SK-MEL-5 (cell line): ENCODE measurements around the gene TBXAS1. TPM values are rescaled to one million over a fixed set of nuclear protein-coding genes. Genes with fewer than 3 reads are reported as not detected.

Experiments
- DNase-seq: peaks from one replicate; pipeline ENCODE4 v3.0.0-alpha.2; 2016; ENCODE audit warnings: low read depth, low spot score
- in situ Hi-C: cut with HindIII; loops from 2 replicates; pipeline ENCODE4 v1.10.0; 2016; ENCODE audit warnings: low sequenced_read_pairs, high pct_unique_total_duplicates, low pct_unique_long_range_greater_than_20kb
- total RNA-seq: library from RNA; depleted of rRNA; stranded (reverse); fragments of >200 nt; shearing (Covaris generic); gene quantifications from 2 replicates; pipeline ENCODE4 v1.2.3, GENCODE V29; 2014

TBXAS1 gene
- total RNA-seq, 1 experiment from 2014 or later, result 3.4 TPM

- in situ Hi-C loops, result no loop called here
- no peak for DNase-seq
Measured at GRCh38 chr7:139991911-139992310, 162.8 kb downstream of the TBXAS1 start.

- no peak for DNase-seq
- in situ Hi-C loops, result no loop called here
Measured at GRCh38 chr7:139992353-139993044, 163.4 kb downstream of the TBXAS1 start.

DNA sequence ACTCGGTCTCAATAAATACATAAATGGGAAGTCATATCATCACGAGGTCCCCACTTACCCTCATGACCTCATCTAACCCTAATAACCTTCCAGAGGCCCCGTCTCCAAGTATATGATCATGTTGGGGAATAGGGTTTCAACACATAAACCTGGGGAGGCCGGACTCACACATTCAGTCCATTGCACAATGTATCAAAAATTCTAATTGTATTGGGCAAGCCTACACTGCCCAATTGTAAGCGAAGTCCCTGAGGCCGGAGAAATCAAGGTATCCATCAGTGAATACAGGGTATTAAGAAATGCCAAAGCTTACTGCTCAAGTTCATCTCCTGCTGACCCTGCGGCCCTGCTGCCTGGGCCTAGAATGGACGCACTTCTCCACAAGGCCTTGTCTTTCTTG lies 164.1 kb downstream of the TBXAS1 start:
- in situ Hi-C loops, result no loop called here
- DNase-seq, result no peak

DNA sequence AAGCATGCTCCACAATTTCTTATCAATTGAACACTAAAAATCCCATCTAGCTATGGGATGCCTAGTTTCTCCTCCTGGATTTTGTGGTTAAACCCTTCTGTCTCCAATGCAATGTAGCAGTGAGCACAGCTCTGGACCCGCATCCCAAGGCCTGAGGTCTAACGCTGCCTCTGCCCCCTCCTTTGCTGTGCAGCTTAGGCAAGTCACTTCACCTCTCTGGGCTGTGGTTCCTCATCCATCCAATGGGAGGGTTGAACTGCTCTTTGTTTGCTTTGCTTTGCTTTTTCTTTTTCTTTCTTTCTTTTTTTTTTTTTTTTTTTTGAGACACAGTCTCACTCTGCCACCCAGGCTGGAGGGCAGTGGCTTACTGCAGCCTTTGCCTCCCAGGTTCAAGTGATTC lies 164.5 kb downstream of the TBXAS1 start:
- in situ Hi-C loops, result no loop called here
- no peak for DNase-seq

DNA sequence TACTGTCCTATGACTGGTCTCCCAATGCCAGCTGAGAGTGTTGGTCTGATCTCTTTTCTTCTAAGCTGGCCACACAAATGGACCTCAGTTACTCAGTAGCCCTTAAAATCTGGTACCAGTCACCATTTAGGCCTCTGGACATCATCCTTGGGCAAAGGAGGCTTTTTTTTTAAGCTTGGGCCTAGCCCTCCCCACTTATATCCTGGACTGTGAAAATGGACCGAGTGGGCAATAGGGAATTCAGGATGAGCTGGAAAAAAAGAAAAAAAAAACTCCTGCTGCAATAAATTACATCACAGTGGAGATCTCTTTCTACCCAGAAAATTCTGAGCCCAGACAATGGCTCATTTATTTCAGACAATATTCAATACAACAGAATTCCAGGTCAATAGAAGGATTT lies 165.3 kb downstream of the TBXAS1 start:
- in situ Hi-C loops, result no loop called here
- no peak for DNase-seq

GRCh38 chr7:139995017-139995915 lies 166.2 kb downstream of the TBXAS1 start:
- in situ Hi-C loops, result no loop called here
- DNase-seq, result no peak

DNA sequence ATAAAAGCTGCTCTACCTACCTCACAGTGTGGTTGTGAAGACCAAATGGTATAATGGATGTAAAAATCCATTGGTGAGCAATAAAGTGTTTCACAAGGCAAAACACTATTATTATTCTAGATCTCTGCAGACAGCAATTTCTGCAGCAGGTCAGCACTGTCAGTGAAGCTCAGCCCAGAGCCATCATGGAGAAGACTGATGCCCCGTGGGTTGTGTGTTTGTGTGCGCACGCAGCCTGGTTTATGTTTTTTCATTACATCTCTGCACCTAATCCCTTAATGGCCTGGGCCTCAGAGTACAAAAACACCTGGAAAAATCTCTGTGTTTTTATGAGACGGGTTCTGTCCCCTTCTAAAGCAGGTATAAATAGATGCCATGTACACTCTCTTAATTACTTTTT lies 169.5 kb downstream of the TBXAS1 start:
- in situ Hi-C loops, result no loop called here
- no peak for DNase-seq

- in situ Hi-C loops, result no loop called here
- DNase-seq, result peak; percentile 79
Measured at GRCh38 chr7:139999516-139999915, 170.5 kb downstream of the TBXAS1 start.

GRCh38 chr7:140000666-140001268 lies 171.7 kb downstream of the TBXAS1 start:
- in situ Hi-C loops, result loop anchor here (25.0 kb wide), 1 partner anchor 513 kb away; the partner anchor contains the start of gene KLRG2
- DNase-seq, result no peak

DNA sequence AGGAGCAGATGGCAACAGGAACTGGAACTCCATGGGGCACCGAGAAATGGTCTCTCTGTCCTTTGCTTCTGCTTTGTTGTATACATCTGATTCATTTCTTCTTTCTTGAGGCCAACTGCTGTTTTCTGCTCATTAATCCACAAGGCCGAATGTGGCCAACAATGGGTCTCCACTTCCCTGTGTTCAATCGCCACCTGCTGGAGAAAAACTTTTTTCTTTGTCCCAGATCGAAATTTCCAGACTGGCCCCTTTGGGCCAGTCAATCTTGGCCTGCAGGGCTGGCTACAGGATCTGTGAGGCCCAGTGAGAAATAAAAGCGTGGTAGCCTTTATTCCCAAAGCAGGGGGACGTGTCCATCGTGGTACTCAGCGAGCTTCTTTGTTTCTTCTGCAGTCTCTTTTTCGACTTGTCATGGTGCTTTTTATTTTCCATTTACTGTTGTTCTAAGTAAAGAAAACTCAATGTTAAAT lies 174.9 kb downstream of the TBXAS1 start:
- DNase-seq, result peak; percentile 81
- in situ Hi-C loops, result loop anchor here (25.0 kb wide), 1 partner anchor 517 kb away; the partner anchor contains the start of gene KLRG2

- in situ Hi-C loops, result loop anchor here (25.0 kb wide), 1 partner anchor 517 kb away; the partner anchor contains the start of gene KLRG2
- no peak for DNase-seq
Measured at GRCh38 chr7:140004672-140005071, 175.6 kb downstream of the TBXAS1 start.

- in situ Hi-C loops, result loop anchor here (25.0 kb wide), 1 partner anchor 518 kb away; the partner anchor contains the start of gene KLRG2
- DNase-seq, result no peak
Measured at GRCh38 chr7:140005341-140005740, 176.3 kb downstream of the TBXAS1 start.

DNA sequence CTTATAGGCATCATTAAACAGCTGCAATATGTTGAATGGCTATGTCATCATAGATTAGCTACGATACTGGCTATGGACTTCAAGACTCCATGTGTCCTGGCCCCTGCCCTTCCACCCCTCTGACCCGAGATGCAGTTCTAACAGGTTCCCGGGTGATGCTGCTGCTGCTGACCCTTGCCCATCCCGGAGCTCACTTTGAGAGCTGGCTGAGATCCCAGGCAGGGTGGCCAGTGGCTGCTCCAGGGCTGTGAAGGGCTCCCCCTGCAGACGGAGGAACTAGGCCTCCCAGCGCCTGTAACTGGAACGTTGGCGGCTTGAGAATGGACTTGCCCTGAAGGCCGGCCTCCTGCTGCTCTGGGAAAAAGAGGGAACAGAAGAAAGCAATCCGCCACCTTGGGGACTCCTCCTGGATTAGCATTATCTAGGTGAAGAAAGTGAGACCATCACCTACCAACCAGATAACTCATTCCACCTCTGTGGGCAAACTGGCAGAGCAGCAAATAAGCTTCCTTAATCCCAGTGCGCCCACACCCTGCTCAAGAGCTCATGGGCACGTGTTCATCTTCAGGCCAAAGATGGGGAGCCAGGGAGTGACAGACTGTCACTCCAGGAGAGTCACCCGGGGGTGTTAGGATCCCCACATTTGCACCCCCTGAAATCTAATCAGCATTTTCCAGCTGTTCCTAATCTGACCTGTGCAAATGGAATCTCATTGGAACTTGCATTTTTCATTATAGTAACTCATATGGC lies 176.9 kb downstream of the TBXAS1 start:
- in situ Hi-C loops, result loop anchor here (25.0 kb wide), 1 partner anchor 519 kb away; the partner anchor contains the start of gene KLRG2
- DNase-seq, result peak; percentile 81

DNA sequence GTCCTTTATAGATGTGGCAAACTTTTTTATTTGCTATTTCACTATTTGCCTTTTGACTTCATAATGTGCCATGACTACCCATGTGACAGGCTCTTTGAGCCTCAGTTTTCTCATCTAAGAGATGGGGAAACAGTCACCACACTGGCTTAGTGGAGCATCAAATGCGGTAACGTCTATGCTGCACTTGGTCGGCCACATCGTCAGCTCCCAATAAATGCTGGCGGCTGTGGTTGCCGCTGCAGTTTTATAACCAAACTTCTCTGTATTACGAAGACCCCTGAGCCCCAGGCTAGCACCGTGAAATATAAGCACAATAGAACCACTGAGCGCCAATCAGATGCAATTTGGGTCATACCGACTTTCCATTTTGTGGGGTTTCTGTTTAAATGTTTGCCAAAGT lies 177.5 kb downstream of the TBXAS1 start:
- in situ Hi-C loops, result loop anchor here (25.0 kb wide), 1 partner anchor 519 kb away; the partner anchor contains the start of gene KLRG2
- no peak for DNase-seq

DNA sequence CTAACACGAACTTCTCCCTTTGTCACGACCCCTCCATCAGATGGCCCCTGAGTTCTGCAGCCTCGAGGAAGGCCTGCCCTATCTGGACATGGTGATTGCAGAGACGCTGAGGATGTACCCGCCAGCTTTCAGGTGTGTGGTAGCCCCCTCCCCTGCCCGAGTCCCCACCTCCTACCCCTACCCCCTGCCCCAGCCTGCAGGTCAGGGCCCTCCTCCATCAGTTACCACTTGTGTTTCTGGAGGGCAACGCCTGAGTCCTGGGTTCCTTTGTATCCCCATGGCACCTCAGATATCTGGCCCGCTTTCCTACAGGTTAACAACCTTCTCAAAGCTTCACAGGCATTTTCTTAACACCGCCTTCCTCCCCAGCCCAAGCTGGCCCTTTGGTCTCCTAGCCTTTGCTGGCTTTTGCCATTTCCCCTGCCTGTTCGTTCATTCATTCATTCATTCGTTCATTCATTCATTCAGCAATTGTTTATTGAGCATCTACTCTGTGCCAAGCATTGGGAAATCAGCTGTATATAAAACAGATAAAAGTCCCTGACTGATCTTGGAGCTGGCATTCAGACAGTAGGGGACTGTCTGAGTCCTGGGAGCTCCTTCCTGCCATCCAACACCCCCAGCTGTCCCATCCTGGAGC lies 178.1 kb downstream of the TBXAS1 start:
- DNase-seq, result no peak
- in situ Hi-C loops, result loop anchor here (25.0 kb wide), 1 partner anchor 520 kb away; the partner anchor contains the start of gene KLRG2

GRCh38 chr7:140008755-140009610 lies 179.9 kb downstream of the TBXAS1 start:
- in situ Hi-C loops, result loop anchor here (25.0 kb wide), 1 partner anchor 522 kb away; the partner anchor contains the start of gene KLRG2

More at GRCh38 chr7:140008755-140009610, 179.9 kb downstream of the TBXAS1 start:
- no peak for DNase-seq
